ENCODE results near the gene CT47C1.
"Not testable (repeated sequence)": the region's sequence is repeated elsewhere in the genome, so short reads cannot be mapped to it uniquely, and the experiment has no call there.

CT47C1 gene

GRCh38 chrX:119072744-119073143, at the start of gene CT47C1:
CT47C1 (plus strand) TSS chrX:119072993; CDS start chrX:119073226, 233 bp downstream.
- ATAC-seq = no peak
- no peak for DNase-seq

- no peak for ATAC-seq
- no peak for DNase-seq
Measured at GRCh38 chrX:119025900-119026299, 46.9 kb upstream of the CT47C1 start.

GRCh38 chrX:119026344-119026743, 46.4 kb upstream of the CT47C1 start:
- not testable (repeated sequence) for DNase-seq, ATAC-seq

GRCh38 chrX:119027960-119028732, 44.6 kb upstream of the CT47C1 start:
- ATAC-seq, DNase-seq: not testable (repeated sequence)

- DNase-seq (no peak), ATAC-seq (no peak)
Measured at GRCh38 chrX:119028733-119029330, 44.0 kb upstream of the CT47C1 start.

- not testable (repeated sequence) for DNase-seq, ATAC-seq
Measured at GRCh38 chrX:119029656-119030055, 43.1 kb upstream of the CT47C1 start.

GRCh38 chrX:119030990-119031389, 41.8 kb upstream of the CT47C1 start:
- ATAC-seq (no peak), DNase-seq (no peak)

- ATAC-seq (no peak), DNase-seq (no peak)
Measured at GRCh38 chrX:119036107-119037029, 36.4 kb upstream of the CT47C1 start.

- ATAC-seq (no peak), DNase-seq (no peak)
Measured at GRCh38 chrX:119040432-119040831, 32.4 kb upstream of the CT47C1 start.

- DNase-seq = no peak
- no peak for ATAC-seq
Measured at GRCh38 chrX:119041175-119041574, 31.6 kb upstream of the CT47C1 start.

GRCh38 chrX:119042040-119042439, 30.8 kb upstream of the CT47C1 start:
- DNase-seq (no peak), ATAC-seq (no peak)

GRCh38 chrX:119042996-119043395, 29.8 kb upstream of the CT47C1 start:
- no peak for DNase-seq
- no peak for ATAC-seq

GRCh38 chrX:119045884-119046283, 26.9 kb upstream of the CT47C1 start:
- no peak for ATAC-seq
- DNase-seq = no peak

- ATAC-seq (no peak), DNase-seq (no peak)
Measured at GRCh38 chrX:119055687-119056086, 17.1 kb upstream of the CT47C1 start.

- DNase-seq = no peak
- no peak for ATAC-seq
Measured at GRCh38 chrX:119062750-119063374, 9.9 kb upstream of the CT47C1 start.

GRCh38 chrX:119063428-119063827, 9.4 kb upstream of the CT47C1 start:
- DNase-seq = no peak
- ATAC-seq = no peak

GRCh38 chrX:119067023-119067739, 5.6 kb upstream of the CT47C1 start:
- peak; percentile 38 for DNase-seq
- peak; percentile 65 for ATAC-seq

- DNase-seq (no peak), ATAC-seq (peak; percentile 46)
Measured at GRCh38 chrX:119069128-119069527, 3.7 kb upstream of the CT47C1 start.

GRCh38 chrX:119069762-119070161, 3.0 kb upstream of the CT47C1 start:
- DNase-seq = no peak
- no peak for ATAC-seq

- DNase-seq (no peak), ATAC-seq (no peak)
Measured at GRCh38 chrX:119071381-119071780, 1.4 kb upstream of the CT47C1 start.

GRCh38 chrX:119073200-119073905, 560 bp downstream of the CT47C1 start:
- DNase-seq (no peak), ATAC-seq (no peak)
